MCF 10A (cell line): ENCODE results near the gene MRPL2. TPM values are rescaled to one million over a fixed set of nuclear protein-coding genes. Genes with fewer than 3 reads are reported as not detected.

Experiments
- BruUV-seq: library from RNA; stranded (reverse); fragments of 400-500 nt; replicated peaks from 2 replicates; lab custom pipeline; 2021; lab: Mats Ljungman, UMichigan
- CTCF ChIA-PET: fragments of 300-600 bp; sonication (Branson Sonifier 250); formaldehyde crosslinking; extraction: SDS; loops from one replicate; lab custom pipeline; 2021; ENCODE audit warnings: antibody characterized with exemption, inconsistent platforms; lab: Yijun Ruan, JAX
- POLR2A ChIA-PET: fragments of 300-600, 350-650 bp; sonication (Branson Sonifier 250); formaldehyde crosslinking; extraction: SDS; loops from one replicate; lab custom pipeline; 2020; ENCODE audit warnings: antibody characterized with exemption, inconsistent platforms; lab: Yijun Ruan, JAX
- DNase-seq: peaks from one replicate; pipeline ENCODE4 v3.0.0-alpha.2; 2018; ENCODE audit not compliant: unreplicated experiment
- H3K27ac Mint-ChIP-seq: one replicate; pipeline ENCODE4 v1.8.0; 2022; ENCODE audit warnings: mild to moderate bottlenecking, low read depth, mixed read lengths; ENCODE audit not compliant: unreplicated experiment
- H3K27me3 Mint-ChIP-seq: one replicate; pipeline ENCODE4 v1.8.0; 2022; ENCODE audit warnings: mixed read lengths; ENCODE audit not compliant: insufficient read depth, unreplicated experiment
- H3K36me3 Mint-ChIP-seq: one replicate; pipeline ENCODE4 v1.8.0; 2022; ENCODE audit warnings: mild to moderate bottlenecking, moderate library complexity, mixed read lengths; ENCODE audit not compliant: insufficient read depth, unreplicated experiment
- H3K4me1 Mint-ChIP-seq: one replicate; pipeline ENCODE4 v1.8.0; 2022; ENCODE audit warnings: mixed read lengths; ENCODE audit not compliant: insufficient read depth, unreplicated experiment
- H3K4me3 Mint-ChIP-seq: one replicate; pipeline ENCODE4 v1.8.0; 2022; ENCODE audit warnings: mild to moderate bottlenecking, moderate library complexity, mixed read lengths; ENCODE audit not compliant: unreplicated experiment
- H3K9me3 Mint-ChIP-seq: one replicate; pipeline ENCODE4 v1.8.0; 2022; ENCODE audit warnings: mixed read lengths; ENCODE audit not compliant: unreplicated experiment
- CTCF ChIP-seq: fragments of 200-600 bp; IDR thresholded peaks from one replicate; pipeline ENCODE4 v1.8.0; 2022; ENCODE audit warnings: antibody characterized with exemption, mild to moderate bottlenecking; ENCODE audit not compliant: unreplicated experiment
- intact Hi-C: fragments of 100-400 bp; cut with micrococcal nuclease; formaldehyde crosslinking; loops from 2 replicates; pipeline ENCODE4 v1.14.1; 2022
- total RNA-seq: library from RNA; stranded (reverse); gene quantifications from 2 replicates; pipeline ENCODE4 v1.2.3, GENCODE V29; 2022

MRPL2 gene
- total RNA-seq, 1 experiment from 2014 or later, result 155 TPM

- no peak for DNase-seq
- Mint-ChIP-seq H3K4me3 (peak overlapping the region; percentile 99), H3K4me1 (peaks cover 32% of the 10 kb centered on the region), H3K27ac (peak overlapping the region; percentile 99), H3K27me3 (no peaks in the 10 kb centered on the region), H3K9me3 (no peaks in the 10 kb centered on the region), H3K36me3 (peaks cover 27% of the 10 kb centered on the region)
- ChIA-PET POLR2A (interaction anchor here (0.5 to 5.5 kb wide), 11 partner anchors 9 to 122 kb away, joined by 3 to 53 read pairs (median 30); partner anchors contain the start of genes CNPY3, CUL7, KLC4 and MRPL2), CTCF (interaction anchor here (1.0 to 2.6 kb wide), 2 partner anchors 112 to 131 kb away, joined by 3 to 12 read pairs; no protein-coding TSS in a partner anchor)
- TSS peak; percentile 93 for BruUV-seq
- no peak for TF ChIP-seq CTCF
- intact Hi-C loops, result loop anchor here (5.0 kb wide), 1 partner anchor 40 kb away; the partner anchor contains the start of gene CUL7
Measured at GRCh38 chr6:43012364-43012763, 46.9 kb downstream of the MRPL2 start.

GRCh38 chr6:43011207-43011606 is 48.0 kb downstream of the MRPL2 start:
- DNase-seq, result no peak
- H3K27me3 Mint-ChIP-seq, result no peaks in the 10 kb centered on the region
- no peak overlapping the region for H3K4me3 Mint-ChIP-seq
- no peak for TF ChIP-seq CTCF
- BruUV-seq, result no TSS peak
- intact Hi-C loops, result loop anchor here (5.0 kb wide), 1 partner anchor 41 kb away; the partner anchor contains the start of gene CUL7
- ChIA-PET POLR2A (interaction anchor here (1.3 to 5.5 kb wide), 5 partner anchors 11 to 82 kb away, joined by 3 to 23 read pairs (median 4); partner anchors contain the start of genes CNPY3, PEX6, PPP2R5D and RRP36), CTCF (interaction anchor here (0.7 to 1.9 kb wide), 3 partner anchors 24 to 110 kb away, joined by 4 to 7 read pairs (median 6); no protein-coding TSS in a partner anchor)
- H3K27ac Mint-ChIP-seq, result peak overlapping the region; percentile 99
- peaks cover 31% of the 10 kb centered on the region for H3K4me1 Mint-ChIP-seq
- H3K9me3 Mint-ChIP-seq, result no peaks in the 10 kb centered on the region
- peaks cover 38% of the 10 kb centered on the region for H3K36me3 Mint-ChIP-seq

- intact Hi-C loops, result no loop called here
Measured at GRCh38 chr6:43009124-43009523, 50.1 kb downstream of the MRPL2 start.

More at GRCh38 chr6:43009124-43009523, 50.1 kb downstream of the MRPL2 start:
- no peaks in the 10 kb centered on the region for H3K9me3 Mint-ChIP-seq
- H3K4me1 Mint-ChIP-seq, result peaks cover 23% of the 10 kb centered on the region
- peak; percentile 16 for TF ChIP-seq CTCF
- ChIA-PET CTCF (interaction anchor here (0.7 kb wide), 1 partner anchor 173 kb away, joined by 3 read pairs; no protein-coding TSS in a partner anchor), POLR2A (interaction anchor here (1.0 to 1.7 kb wide), 3 partner anchors 10 to 87 kb away, joined by 4 to 10 read pairs (median 4); partner anchors contain the start of genes KLC4 and MRPL2)
- H3K4me3 Mint-ChIP-seq, result no peak overlapping the region
- BruUV-seq, result no TSS peak
- H3K27ac Mint-ChIP-seq, result no peak overlapping the region
- peak; percentile 29 for DNase-seq
- no peaks in the 10 kb centered on the region for H3K27me3 Mint-ChIP-seq
- peaks cover 35% of the 10 kb centered on the region for H3K36me3 Mint-ChIP-seq
